HG02885 (cell line): ENCODE measurements around the gene CIBAR2.

Experiments used
- ATAC-seq: cut with Tn5 transposase; IDR thresholded peaks from one replicate; pipeline ENCODE4 v1.9.1; 2021; ENCODE audit warnings: mild to moderate bottlenecking; ENCODE audit not compliant: unreplicated experiment, poor library complexity

The CIBAR2 gene

DNA sequence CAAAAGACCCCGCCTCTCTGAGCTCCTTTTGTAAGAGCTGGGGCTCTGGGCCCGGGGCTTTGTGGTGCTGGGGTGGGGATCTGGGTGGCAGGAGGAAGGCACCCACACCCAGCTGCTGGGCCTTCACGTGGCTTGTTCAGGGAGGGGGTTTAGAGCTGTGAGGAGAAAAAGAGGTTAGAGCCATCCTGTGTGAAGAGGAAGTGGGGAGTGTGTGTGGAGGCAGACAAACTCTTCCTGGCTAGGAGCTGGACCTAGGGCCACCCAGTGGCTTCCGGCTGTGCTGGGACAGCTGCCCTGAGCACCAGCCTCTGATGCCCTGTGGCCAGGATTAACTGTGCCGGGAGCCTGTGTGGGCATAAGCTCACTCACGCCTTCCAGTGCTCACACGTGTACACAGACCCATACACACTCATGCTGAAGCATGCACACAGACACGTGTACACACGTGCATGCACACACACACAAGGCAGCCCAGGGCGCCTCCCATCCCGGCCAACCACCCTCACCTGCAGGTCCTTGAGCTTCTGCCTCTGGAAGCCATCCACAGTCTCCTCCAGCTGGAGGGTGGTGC is 7.4 kb downstream of the CIBAR2 start:
- no peak for ATAC-seq

DNA sequence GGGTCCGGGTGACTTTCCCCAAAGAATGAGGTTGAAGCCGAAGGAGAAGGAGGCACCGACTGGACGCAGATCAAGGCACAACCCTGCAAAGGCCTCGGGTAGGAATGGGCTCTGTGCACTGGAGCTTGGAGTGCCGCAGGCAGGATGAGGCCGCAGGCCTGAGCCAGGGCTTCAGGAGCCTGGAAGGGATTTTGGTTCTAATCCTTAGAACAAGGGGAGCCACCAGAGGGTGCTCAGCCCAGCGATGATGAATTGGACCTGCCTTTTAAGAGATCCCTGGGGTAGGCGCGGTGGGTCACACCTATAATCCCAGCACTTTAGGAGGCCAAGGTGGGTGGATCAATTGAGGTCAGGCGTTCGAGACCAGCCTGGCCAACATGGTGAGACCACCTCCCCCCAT is 8.1 kb downstream of the CIBAR2 start:
- no peak for ATAC-seq

DNA sequence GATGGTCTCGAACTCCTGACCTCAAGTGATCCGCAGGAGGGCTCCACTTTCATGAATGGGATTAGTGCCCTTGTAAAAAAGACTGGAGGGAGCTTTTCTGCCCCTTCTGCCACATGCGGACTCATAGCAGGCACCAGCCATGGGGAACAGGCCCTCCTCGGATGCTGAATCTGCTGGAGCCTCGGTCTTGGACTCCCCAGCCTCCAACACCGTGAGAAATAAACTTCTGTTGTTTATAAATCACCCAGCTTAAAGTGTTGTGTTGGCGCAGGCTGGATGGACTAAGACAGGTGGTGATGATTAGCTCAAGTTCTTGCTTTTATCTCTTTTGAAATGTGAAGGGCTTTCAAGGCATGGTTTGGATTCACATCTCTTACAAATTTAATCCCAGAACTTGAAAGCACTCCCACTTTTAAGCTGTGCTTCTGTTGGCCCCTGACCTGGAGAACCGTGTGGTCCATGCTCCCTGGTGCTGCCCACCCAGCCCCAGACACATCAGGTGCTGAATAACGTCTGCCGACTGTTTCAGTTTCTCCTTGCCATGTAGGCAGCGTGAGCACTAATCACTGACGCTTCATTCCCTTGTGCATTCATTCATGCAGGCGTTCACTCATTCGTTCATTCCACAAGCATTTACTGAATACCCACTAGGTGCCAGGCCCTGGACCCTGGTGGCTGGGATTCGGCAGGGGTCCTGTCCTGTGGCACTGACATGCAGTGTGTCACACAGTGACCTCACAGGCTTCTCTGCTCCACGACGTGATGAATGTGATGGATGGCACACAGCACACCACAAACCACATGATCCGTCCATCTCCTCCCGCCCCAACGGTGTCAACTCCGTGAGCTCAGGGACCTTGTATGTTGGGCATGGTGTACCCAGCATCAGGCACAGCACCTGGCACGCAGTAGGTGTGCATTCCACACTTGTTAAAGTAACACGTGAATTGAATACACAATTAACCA is 8.9 kb downstream of the CIBAR2 start:
- ATAC-seq: peak; percentile 43

DNA sequence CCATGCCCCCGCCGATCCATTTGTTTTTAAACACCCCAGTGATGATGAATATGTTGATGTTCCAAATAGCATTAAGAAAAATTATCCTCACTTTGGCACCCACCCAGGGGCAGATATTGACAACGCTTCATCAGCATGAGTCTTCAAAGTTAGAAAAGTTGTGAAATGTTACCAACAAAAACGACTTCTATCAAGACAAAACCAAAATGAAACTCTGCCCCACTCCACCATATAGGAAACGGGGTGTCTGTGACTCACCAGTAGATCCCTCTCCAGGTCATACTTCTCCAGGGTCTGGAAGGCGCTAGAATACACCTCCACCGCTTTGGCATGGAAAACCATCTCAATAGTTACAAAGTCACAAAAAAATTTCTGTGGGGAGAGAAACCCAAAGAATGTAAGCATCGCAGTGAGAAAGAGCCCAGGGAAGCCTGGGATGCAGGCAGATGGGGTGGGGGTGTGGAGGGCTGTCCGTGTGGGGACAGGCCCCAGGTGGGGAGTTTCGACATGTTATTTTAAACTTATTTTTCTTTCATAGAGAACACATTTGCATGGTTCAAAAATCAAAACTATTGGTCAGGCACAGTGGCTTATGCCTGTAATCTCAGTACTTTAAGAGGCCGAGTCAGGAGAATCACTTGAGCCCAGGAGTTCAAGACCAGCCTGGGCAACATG is 10.2 kb downstream of the CIBAR2 start:
- no peak for ATAC-seq

DNA sequence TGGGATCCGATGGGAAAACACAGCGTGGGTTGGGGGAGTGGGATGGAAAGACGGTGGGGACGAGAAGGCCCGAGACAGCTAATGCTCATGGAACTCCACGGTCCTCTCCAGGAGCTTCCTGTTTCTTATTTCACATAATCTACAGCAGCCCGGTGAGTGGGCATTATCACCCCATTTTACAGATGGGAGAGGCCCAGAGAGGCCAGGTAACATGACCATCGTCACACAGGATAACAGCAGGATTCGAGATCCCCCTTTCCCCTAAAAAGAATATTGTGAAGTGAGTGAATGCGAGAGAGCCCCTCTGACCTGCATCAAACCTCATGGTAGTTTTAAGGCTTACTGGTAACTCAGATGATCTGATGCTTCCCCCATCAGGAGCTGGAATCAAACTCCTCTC is 12.0 kb downstream of the CIBAR2 start:
- no peak for ATAC-seq

DNA sequence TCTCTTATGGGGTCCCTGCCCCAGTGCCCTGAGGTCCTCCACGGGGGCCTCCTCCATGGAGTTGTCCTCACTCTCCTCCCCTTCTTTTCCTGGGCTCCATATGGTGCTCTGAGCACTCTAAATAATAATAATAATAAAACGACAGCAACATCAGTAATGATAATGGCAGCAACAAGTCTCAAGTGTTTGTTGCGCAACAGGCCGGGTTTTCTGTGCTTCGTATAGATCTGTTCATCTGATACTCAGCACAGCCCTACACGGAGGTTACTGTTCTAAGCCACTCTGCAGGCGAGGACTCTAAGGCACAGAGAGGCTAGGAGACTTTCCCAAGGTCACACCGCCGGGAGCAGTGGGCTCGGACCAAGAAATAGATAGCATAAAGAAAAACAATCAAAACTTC is 13.7 kb downstream of the CIBAR2 start:
- no peak for ATAC-seq

DNA sequence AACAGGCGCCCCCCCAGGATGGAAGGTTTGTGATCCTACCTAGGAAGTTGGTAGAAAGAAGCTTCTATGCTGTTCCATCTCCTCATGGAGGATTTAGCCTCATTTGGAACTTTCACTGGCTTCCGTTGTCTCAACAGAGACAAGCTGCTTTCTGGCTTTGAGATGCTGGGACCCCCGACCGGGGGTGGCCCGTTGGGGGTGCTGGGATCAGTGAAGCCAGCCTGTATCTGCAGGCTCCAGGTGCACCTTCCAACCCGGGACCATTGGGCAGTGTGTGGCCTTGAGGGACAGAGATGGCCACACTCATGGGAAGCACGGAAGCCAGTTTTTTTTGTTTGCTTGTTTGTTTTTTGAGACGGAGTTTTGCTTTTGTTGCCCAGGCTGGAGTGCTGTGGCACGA is 15.4 kb downstream of the CIBAR2 start:
- ATAC-seq: no peak

DNA sequence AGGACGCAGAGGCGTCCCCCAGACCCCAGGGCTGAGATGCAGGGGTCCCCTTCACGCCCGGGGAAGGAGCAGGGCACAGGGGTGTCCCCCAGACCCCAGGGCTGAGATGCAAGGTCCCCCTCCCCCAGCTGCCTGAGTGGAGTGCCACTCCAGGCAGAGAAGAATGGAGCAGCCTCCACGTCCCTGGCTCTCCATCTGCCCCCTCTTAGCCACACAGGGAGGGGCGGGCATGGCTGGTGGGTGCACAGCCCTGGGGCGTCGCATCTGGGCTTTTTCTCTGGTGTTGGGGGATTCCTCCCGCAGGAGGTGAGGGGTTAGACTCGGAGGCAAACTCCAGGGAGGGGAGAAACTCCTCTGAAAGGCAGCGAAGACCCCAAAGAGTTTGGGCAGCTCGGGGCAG is 17.5 kb downstream of the CIBAR2 start:
- ATAC-seq: no peak

DNA sequence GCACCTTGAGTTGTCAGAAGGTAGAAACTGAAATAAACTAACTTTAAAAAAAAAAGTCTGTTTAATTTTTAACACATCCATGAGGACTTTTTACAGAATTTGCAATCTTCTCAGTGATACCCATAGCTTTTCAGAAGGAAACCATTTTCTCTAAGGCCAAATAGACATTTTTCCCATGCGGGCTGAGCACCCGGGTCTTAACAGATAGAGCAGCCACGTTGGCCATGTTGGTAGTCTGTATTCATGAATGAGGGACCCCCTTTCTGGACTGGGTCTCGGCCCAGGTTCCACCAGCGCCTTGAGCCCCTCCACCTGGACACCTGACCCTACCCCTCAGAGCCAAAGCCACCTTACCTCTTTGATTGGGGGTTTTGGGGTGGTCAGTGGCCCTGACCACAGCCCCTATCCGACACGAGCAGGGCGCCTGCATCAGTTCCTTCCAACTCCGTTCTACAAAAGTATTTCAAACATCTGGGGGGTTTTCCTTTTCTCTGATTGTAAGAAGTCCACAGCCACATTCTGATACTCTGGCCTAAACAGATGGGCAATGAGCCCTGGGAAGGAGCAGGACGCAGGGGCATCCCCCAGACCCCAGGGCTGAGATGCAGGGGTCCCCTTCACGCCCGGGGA is 18.0 kb downstream of the CIBAR2 start:
- ATAC-seq: no peak

DNA sequence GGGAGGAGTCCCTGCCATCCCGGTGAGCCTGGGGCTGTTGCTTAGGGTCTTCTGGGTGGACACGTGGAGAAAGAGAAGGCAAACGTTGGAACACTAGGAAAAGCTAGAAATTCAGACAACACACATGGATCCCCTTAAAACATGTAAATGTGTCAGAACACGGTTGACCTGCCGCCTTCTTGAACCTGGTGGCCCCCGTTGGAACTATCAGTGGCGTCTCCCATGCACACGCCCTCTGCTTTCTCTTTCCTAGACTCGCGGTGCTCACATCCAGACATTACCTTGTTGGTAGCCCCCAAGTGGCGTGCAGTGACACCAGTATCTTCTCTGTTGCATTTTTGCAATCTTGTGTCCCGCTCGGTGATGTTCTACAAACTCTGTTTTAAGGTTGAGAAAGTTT is 18.6 kb downstream of the CIBAR2 start:
- no peak for ATAC-seq

DNA sequence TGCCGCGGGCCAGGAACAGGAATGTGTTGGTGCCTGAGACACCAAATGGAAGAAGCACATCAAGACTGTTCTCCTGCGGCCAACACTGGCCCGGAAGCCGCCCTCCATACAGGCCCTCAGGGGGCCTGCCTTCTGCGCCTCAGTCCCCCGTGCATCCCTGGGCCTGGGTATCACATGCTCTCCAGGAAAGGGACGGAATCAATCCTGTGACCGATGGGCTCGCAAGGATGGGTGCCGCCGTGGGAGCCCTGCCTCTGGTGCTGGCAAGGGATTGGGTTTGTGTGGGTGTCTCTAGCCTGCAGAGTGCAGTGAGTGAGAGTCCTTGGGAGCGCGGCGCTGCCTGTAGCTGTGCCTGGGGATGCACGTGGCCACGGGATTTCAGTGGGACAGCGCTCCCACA is 19.4 kb downstream of the CIBAR2 start:
- ATAC-seq: no peak

DNA sequence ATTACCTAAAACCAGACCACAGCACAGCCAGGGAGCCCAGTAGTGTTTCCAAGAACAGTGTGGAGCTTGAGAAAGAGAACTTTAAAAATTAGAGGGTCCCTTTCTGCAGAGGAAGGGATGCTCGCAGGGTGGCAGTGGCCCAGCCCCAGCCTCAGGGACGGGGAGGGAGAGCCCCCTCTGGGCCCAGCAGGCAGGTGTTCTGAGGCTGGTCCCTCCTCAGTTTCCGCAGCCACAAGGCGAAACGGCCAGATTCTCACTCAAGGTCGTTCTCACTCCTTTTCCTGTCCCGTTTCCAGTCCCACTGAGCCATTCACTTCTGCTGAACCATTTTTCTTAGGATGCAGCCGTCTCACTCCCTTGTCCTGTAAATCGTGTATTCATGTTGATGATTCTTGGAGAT is 20.0 kb downstream of the CIBAR2 start:
- no peak for ATAC-seq

DNA sequence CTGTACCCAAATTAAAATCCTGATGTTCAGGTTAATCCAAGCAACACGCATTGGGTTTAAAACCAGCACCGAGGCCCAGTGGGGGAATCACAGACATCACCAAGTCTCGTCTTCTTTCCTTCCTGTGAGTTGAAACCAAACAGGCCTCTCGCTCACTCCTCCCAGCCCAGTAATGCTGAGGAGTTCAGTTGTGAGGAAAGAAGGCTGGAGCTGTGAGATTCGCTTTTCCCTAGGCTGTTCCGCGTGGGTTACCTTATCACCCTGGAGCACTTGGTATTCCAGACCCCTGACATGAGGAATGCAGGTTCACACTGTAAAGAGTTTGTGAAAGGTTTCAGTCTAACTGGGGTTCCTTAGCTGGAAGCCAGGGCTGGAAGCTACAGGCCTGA is 20.8 kb downstream of the CIBAR2 start:
- no peak for ATAC-seq

DNA sequence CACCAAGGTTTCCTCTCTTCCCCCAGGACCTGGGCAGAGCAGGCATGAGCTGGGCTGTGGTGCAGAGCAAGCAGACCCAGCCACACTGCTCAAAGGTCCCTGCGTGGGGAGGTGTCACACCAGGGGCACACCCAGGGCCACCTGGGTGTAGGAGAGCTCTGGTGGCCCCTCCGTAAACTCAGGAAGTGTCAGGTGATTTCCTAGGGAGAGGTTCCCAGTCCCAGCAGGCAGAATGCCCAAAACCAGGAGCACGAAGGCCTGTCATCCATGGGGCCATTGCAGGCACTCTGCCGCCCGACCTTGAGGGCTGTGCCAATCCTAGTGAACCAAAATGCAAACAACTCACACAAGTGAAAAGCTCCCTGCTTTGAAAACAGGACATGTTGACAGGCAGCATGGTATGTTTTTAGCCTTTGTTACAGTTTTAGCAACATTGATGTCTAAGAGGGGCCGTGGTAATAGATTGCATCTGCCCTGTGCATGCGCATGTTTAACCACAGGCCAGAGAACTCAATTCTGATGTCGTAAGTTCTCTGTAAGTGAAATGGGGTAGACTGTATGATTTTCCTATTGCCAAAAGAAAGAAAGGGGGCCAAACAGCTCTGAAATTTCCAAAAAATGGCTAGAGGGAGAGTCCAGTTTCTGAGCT is 21.3 kb downstream of the CIBAR2 start:
- no peak for ATAC-seq

DNA sequence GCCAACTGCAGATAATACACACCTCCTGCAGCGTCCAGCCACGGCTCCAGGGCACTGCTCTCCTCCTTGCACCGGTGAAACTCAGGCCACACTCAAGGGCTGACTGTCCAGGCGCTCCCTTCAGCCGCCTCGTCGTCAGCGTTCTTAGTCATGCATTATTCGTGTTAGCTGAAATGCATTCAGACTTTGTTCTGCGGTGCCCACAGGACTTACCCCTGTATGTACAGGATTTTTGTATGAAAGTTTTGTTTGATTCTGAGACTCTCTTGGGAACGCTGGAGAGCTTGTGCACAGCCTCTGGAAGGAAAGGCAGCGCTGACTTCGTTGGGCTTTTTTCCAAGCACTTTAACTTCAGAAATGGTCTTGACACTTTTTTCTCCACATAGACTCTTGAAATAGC is 22.1 kb downstream of the CIBAR2 start:
- no peak for ATAC-seq

DNA sequence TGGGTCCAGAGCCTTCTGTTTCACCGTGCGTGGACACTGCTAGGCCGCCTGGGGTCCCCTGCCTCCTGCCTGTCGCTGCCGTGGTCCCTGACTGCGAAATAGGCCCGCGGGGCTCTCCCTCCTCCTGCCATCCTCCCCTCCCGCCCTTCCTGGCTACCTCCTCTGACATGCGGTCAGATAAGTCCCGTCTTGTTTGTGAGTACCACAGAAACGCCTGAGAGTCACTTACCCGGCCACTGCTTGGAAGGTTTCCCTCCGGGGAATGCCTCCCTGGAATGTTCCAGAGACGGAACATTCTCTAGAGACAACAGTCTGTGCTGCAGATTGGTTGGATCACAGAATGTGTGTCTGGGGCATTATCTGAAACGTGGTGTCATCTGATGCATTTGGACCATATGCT is 22.7 kb downstream of the CIBAR2 start:
- no peak for ATAC-seq

DNA sequence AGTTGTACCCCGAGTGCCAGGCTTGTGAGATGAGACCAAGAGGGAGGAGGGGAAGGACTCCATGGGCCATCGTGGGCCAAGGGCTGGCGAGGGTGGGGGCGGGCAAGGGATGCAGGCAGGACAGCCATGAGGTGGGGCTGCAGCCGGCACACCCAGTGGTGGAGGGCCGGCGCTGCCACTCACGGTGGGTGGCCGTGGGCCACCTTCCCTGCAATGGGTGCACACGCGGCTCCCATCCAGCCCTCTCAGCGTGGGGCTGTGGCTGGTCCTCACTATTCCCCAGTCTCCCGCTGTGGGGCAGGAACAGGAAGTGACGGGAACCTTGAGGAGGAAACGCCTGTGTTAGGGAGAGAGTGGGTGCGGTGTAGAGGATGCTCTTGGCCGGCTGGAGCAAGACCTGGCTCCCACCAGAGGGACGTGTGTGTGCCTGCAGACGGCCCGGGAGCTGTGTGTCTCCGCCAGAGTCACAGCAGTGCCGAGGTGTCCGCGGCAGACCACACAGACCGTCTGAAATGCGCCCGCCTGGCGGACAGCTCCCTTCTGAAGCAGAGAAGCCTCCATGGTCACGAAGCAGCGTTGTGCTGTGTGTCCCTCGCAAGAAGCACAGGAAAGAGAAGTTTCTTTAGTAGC is 23.6 kb downstream of the CIBAR2 start:
- ATAC-seq: no peak

DNA sequence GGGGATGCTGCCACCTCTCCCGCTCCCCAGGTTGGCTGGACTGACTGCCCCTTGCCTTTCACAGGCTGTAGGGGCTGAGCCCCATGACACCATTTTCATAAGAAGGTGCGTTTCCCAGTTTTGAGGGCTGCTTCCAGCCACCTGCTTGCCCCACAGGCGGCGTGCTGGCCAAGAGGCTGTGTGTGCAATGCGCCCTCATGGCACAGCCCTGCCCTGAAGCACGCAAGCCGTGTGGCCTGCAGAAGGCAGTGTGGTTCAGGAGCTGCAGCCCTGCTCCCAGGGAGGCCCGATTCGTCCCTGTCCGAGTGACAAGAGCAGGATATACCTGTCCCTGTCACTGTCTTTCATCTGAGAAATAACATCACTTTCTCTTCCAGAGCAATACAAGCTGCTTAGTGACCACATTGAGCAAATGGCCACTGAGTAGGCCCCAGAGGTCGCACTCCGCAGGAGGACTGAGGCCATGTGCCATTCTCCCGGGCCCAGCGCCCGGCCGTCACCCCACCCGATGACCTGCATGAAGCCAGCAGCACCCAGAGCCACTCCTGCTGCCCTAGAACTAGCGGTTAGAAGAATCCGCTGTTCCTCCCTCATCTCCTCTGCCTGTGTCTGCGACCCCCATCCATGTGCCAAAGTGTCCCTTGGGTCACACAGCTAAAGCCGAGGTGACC is 24.2 kb downstream of the CIBAR2 start:
- ATAC-seq: no peak
